Measurements from ENCODE around the gene PDE2A.
"Not testable (repeated sequence)": the region's sequence is repeated elsewhere in the genome, so short reads cannot be mapped to it uniquely, and the experiment has no call there.

The PDE2A gene

DNA sequence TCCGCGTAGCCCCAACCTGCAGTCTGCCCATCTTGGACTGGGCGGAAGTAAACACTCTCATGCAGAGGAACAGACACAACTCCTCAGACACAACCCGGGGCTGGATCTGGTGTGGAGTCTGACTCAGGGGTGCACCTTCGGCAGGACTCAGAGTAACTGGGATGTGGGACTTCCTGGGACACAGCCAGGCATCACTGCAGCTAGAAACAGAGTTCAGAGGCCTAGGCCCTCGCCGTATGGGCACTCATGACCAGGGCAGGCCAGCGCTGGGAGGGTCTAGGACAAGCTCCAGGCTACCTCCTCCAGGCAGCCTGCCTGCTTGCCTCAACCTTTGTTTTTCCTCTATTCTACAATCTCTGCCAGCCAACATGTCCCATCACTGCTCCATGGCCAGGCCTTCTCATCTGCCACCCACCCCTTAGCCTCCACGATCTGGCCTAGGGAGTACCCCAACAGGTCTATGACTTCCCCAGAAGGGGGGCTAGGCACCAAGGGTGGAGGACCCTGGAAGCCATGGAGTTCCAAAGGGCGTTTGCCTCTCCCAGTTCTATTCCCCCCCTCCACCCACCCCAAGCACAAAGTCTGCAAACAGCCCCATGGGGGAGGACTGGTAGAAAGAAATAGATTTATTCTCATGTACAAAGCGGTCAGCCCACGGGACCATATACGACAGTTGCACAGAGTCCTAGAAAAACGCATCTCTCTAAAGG lies 98.5 kb downstream of the PDE2A start:
- ChIA-PET POLR2A (ENCODE audit: low non-redundant PET) (no interaction called here), CTCF (interaction anchor here (0.6 to 1.3 kb wide), 3 partner anchors 52 to 538 kb away, joined by 3 to 10 read pairs (median 3); no protein-coding TSS in a partner anchor)
- no peak for DNase-seq (ENCODE audit: low spot score)
- H3K27ac ChIP-seq: no peak overlapping the region
- TF ChIP-seq, protein P1, sequence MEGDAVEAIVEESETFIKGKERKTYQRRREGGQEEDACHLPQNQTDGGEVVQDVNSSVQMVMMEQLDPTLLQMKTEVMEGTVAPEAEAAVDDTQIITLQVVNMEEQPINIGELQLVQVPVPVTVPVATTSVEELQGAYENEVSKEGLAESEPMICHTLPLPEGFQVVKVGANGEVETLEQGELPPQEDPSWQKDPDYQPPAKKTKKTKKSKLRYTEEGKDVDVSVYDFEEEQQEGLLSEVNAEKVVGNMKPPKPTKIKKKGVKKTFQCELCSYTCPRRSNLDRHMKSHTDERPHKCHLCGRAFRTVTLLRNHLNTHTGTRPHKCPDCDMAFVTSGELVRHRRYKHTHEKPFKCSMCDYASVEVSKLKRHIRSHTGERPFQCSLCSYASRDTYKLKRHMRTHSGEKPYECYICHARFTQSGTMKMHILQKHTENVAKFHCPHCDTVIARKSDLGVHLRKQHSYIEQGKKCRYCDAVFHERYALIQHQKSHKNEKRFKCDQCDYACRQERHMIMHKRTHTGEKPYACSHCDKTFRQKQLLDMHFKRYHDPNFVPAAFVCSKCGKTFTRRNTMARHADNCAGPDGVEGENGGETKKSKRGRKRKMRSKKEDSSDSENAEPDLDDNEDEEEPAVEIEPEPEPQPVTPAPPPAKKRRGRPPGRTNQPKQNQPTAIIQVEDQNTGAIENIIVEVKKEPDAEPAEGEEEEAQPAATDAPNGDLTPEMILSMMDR (conservative IDR thresholded peaks at IDR 0.05; ENCODE audit: low read depth): no peak

DNA sequence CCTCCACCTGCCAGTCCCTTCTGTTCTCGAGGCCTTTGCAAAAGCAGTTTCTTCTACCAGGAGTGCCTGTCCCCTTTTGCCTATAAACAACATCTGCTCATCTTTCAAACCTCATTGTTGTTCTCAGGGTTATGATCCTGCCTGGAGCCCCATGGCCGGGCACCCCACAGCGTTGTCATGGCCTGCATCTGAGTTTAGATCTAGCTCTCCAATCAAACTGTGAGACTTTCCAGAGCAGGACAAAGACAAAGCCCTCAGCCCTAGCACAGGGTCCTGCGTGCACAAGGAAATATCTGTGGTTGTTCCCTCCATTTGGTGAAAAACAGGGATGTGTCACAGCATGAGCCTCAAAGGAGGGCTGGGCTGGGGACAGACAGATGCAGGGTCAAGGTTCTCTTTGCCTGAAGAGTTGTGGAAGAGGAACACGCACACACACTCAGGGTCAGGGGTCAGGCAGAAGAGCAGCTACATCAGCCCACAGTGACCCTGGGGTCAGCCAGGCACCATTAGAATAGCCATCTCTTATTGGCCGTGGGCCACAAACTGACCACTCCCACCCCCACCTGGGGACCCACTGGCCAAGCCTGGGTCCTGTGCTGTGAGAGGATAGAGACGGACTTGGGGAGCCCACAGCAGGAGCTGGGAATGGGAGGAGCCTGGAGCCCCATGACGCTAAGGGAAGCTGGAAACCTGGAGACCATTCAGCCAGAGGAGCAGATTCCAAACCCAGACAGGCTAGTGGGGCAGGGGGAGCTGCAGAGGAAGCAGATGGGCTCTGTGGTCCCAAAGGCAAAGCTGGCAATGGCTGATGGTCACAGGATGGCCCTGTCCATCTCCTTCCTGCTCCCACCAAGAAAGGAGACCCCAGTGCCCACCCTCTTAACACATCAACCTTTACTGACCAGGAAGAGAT lies 99.4 kb downstream of the PDE2A start:
- CTCF ChIA-PET: interaction anchor here (0.6 to 1.6 kb wide), 8 partner anchors 26 to 256 kb away, joined by 3 to 15 read pairs (median 4); no protein-coding TSS in a partner anchor
- no peak overlapping the region for H3K27ac ChIP-seq
- DNase-seq (ENCODE audit: low spot score): no peak
- POLR2A ChIA-PET (ENCODE audit: low non-redundant PET): no interaction called here
- TF ChIP-seq, protein P1 (conservative IDR thresholded peaks at IDR 0.05; ENCODE audit: low read depth): no peak

DNA sequence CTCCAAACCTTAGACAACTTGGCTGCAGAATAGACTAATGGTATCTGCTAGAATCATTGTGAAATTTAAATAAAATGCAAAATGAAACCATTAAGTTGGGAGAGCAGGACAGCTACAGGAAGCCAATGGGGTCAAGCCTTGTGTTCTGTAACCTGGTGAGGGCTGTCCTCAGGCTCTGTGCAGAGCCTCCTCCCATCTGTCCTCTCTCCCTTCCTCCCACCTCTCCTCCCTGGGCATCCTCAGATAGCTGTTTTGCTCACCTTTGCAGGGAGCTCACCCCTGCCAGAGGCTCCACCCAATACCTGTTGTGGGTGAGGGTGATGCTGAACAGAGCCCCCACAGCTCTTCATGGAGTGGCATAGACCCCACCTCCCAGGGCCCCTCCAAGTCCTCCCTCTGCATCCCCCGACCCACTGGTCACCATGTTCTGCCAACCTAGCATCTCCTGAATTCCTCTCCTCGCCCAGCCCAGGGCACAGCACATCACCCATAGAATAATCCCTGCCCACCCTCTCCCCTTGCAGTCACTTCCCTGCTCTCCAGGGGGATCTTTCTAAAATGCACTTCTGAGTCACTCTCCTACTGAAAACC lies 100.3 kb downstream of the PDE2A start:
- ChIA-PET CTCF (interaction anchor here (0.5 to 1.6 kb wide), 16 partner anchors 14 to 1666 kb away, joined by 3 to 15 read pairs (median 3); no protein-coding TSS in a partner anchor), POLR2A (ENCODE audit: low non-redundant PET) (no interaction called here)
- no peak for DNase-seq (ENCODE audit: low spot score)
- no peak overlapping the region for H3K27ac ChIP-seq
- TF ChIP-seq, protein P1 (conservative IDR thresholded peaks at IDR 0.05; ENCODE audit: low read depth): no peak

DNA sequence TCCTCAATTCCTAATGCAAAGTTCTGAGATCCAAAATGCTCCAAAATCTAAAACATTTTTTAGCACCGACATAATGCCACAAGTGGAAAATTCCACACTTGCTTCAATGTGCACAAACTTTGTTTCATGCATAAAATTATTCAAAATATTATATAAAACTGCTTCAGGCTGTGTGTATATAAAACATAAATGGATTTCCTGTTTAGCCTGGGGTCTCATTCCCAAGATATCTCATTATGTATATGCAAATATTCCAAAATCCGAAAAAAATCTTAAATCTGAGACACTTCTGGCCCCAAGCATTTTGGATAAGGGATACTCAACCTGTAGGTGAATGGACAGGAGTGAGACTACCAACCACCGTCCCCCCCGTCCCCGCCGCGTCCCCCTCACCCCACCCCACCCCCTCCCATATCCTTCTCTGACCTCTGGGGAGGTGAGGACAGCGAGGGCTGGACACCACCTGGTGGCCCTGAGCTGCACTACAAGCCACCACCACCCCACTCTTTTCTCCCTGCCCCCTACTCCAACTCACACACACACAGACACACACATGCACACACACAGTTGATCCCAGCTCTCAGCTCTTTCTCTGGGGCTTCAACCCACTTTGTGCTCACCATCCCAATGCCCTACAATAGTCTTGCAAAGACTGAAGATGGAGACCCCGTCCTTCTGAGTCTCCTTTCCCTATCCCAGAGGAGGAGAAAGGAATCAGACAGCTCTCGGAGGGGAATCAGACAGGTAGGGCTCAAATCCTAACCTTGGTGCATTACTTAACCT lies 101.0 kb downstream of the PDE2A start:
- DNase-seq (ENCODE audit: low spot score): peak; percentile 76
- POLR2A ChIA-PET (ENCODE audit: low non-redundant PET): no interaction called here

DNA sequence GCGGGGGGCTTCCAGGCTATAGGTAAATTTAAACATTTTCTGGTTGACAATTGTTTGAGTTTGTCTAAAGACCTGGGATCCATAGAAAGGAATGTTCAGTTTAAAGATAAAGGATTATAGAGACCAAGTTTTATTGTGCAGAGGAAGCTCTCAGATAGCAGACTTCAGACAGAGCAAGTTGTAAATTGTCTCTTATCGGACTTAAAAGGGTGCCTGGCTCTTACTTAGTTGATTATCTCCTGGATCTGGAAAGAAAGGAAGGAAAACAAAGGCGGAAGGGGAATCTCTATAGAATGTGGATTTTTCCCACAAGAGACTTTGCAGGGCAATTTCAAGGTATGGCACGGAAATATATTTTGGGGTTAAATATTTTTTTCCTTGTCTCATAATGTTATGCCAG lies 101.7 kb downstream of the PDE2A start:
- DNase-seq (ENCODE audit: low spot score); H3K27ac ChIP-seq; POLR2A ChIA-PET (ENCODE audit: low non-redundant PET); CTCF ChIA-PET: not testable (repeated sequence)

More for the DNA sequence above, 101.0 kb downstream of the PDE2A start:
- CTCF ChIA-PET: interaction anchor here (0.5 to 1.6 kb wide), 15 partner anchors 15 to 1666 kb away, joined by 3 to 15 read pairs (median 3); no protein-coding TSS in a partner anchor
- TF ChIP-seq, protein P1 (conservative IDR thresholded peaks at IDR 0.05; ENCODE audit: low read depth): peak; percentile 63
- H3K27ac ChIP-seq: no peak overlapping the region

DNA sequence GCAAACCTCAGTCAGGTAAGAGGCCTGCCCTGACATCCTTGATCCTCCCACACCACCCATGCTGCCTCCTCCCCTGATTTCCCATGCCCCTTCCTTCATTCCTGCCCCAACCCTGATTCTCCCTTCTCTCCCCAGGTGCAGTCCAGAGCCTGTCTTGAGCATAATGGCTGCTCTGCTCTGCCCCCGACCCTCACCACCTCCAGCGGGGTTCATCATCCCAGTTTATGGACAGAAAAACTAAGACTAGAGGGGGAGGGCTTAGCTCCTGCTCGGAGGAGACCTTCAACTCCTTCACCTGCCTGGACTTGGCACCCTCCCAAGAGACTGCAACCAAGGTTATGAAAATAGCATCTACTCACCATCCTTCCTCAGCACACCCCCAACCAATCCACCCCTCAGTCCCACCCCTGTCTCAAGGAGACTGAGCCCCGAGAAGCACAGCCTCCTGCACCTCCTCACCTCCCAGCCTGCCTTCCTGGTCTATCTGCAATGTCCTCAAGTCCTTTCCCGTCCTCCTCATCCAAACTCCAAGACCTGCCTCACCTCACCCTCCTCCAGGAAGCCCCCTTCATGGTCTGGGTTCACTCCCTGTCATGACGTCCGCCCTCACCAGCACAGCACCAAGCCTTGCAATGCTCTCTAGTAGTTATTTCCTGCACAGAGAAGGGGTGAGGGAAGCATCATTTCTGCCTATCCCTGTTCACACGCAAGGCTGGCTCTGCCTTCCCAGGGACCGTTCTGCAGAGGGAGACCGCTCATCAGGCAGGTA lies 103.1 kb downstream of the PDE2A start:
- ChIA-PET POLR2A (ENCODE audit: low non-redundant PET) (no interaction called here), CTCF (no interaction called here)

More for the DNA sequence above, 103.1 kb downstream of the PDE2A start:
- H3K27ac ChIP-seq: peak overlapping the region; percentile 80
- TF ChIP-seq, protein P1 (conservative IDR thresholded peaks at IDR 0.05; ENCODE audit: low read depth): no peak
- DNase-seq (ENCODE audit: low spot score): no peak
